Prostate gland (tissue), 2 donors: ENCODE measurements around the gene CKAP2L. TPM values are rescaled to one million over a fixed set of nuclear protein-coding genes. Genes with fewer than 3 reads are reported as not detected.

Experiments used
- DNase-seq: peaks from one replicate; pipeline ENCODE4 v3.0.0-alpha.2; 2019; ENCODE audit warnings: low spot score
- H3K27ac ChIP-seq, 2 donors: fragments of 200-600 bp; sonication (generic); 2 replicates each; pipeline ENCODE4 v1.5.1; 2017 to 2019
- H3K27me3 ChIP-seq: fragments of 200-600 bp; sonication (generic); replicated peaks from 2 replicates; pipeline ENCODE4 v1.5.1; 2019; ENCODE audit not compliant: insufficient read depth
- H3K36me3 ChIP-seq, 2 donors: fragments of 200-600 bp; sonication (generic); 1 replicate in 1 of 2; 2 replicates in 1 of 2; pipeline versions ENCODE4 v1.5.1 to v1.8.1; 2017 to 2019
- H3K4me1 ChIP-seq: fragments of 200-600 bp; sonication (generic); replicated peaks from 2 replicates; pipeline ENCODE4 v1.5.1; 2019
- H3K4me3 ChIP-seq, 2 donors: fragments of 200-600 bp; sonication (generic); 2 replicates each; pipeline ENCODE4 v1.5.1; 2017 to 2019
- H3K9me3 ChIP-seq: fragments of 200-600 bp; sonication (generic); 2 replicates; pipeline ENCODE4 v1.5.1; 2017
- CTCF ChIP-seq, 4 experiments: fragments of 200-600 bp in 2 of 4; fragments of 450-650 bp in 2 of 4; sonication (generic) in 2 of 4; IDR thresholded peaks; 1 replicate in 3 of 4; 2 replicates in 1 of 4; pipeline ENCODE4 v1.5.1; 2016 to 2019; ENCODE audit warnings: antibody characterized with exemption in 4 of 4, mild to moderate bottlenecking in 2 of 4, moderate library complexity in 2 of 4
- POLR2A ChIP-seq: fragments of 450-650 bp; IDR thresholded peaks from one replicate; pipeline ENCODE4 v1.6.1; 2016; ENCODE audit warnings: antibody characterized with exemption, mild to moderate bottlenecking
- POLR2AphosphoS5 ChIP-seq: sonication (generic); formaldehyde crosslinking; IDR thresholded peaks from one replicate; pipeline ENCODE4 v1.6.1; 2017; ENCODE audit warnings: antibody characterized with exemption
- WGBS: methylation state at CpG from one replicate; pipeline ENCODE4 v1.1.5; 2018; 5-methylcytosine and 5-hydroxymethylcytosine counted together
- intact Hi-C: fragments of 100-400 bp; cut with DNase I; formaldehyde crosslinking; loops from one replicate; pipeline ENCODE4 v1.14.2; 2022
- total RNA-seq, 2 donors: library from RNA; depleted of rRNA; stranded (reverse); fragments of >200 nt; gene quantifications; one replicate each; pipeline ENCODE4 v1.1.0, GENCODE V29; 2016

Gene CKAP2L
- total RNA-seq, 2 donors from 2014 or later = 0.23 to 3.1 TPM

DNA sequence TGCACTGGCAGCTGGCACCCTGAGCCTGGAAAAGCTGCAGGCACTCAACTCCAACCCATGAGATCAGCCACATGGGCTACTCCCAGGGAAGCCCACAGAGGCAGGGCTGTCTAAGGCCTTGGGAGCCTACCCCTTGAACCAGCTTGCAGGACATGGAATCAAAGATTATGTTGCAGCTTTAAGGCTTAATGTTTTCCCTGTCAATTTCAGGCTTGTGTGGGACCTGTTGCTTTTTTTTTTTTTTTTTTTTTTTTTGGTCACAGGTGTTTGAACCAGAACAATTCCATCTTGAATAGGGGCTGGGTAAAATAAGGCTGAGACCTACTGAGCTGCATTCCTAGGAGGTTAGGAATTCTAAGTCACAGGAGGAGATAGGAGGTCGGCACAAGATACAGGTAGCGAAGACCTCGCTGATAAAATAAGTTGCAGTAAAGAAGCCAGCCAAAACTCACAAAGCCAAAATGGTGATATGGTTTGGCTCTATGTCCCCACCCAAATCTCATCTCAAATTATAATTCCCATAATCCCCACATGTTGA, 27.4 kb upstream of the CKAP2L start:
- H3K4me1 ChIP-seq = no peaks in the 10 kb centered on the region
- H3K9me3 ChIP-seq = no peaks in the 10 kb centered on the region
- no peaks in the 10 kb centered on the region for H3K36me3 ChIP-seq
- no peak overlapping the region for H3K4me3 ChIP-seq
- no peak for DNase-seq
- TF ChIP-seq POLR2AphosphoS5 (no peak), POLR2A (no peak), CTCF (IDR thresholded peaks at IDR 0.05) (no peak)
- H3K27me3 ChIP-seq = no peaks in the 10 kb centered on the region
- WGBS = 95% methylated on average over 3 of the region's 3 CpGs
- intact Hi-C loops = no loop called here
- no peak overlapping the region for H3K27ac ChIP-seq

DNA sequence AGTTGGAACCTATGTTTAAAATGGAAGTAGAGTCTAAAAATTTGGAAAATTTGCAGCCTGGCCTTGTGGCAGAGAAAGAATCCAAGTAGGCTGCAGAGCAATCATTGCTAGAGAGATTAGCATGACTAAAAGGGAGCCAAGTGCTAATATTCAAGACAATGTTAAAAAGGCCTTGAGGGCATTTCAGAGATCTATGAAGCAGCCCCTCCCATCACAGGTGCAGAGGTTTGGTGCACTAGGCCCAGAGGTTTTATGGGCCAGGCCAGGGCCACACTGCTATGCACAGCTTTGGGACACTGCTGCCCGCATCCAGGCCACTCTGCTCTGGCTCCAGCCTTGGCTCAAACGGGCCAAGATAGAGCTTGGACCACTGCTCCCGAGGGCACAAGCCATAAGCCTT, 26.6 kb upstream of the CKAP2L start:
- intact Hi-C loops = no loop called here
- Histone ChIP-seq H3K27me3 (no peaks in the 10 kb centered on the region), H3K36me3 (no peaks in the 10 kb centered on the region), H3K4me3 (no peak overlapping the region), H3K27ac (no peak overlapping the region), H3K4me1 (no peaks in the 10 kb centered on the region), H3K9me3 (no peaks in the 10 kb centered on the region)
- TF ChIP-seq POLR2AphosphoS5 (no peak), POLR2A (no peak), CTCF (IDR thresholded peaks at IDR 0.05) (no peak)
- 100% methylated on average over 3 of the region's 3 CpGs for WGBS
- no peak for DNase-seq

DNA sequence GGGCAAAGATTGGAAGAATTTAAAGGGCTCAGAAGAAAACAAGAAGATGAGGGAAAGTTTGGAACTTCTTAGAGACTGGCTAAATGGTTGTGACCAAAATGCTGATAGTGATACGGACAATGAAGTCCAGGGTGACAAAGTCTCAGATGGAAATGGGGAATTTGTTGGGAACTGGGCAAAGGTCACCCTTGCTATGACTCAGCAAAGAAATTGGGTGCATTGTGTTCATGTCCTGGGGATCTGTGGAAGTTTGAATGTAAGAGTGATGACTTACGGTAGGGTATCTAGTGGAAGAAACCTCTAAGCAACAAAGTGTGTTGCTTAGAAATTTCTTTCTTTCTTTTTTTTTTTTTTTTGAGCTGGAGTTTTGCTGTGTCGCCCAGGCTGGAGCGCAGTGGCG, 25.9 kb upstream of the CKAP2L start:
- Histone ChIP-seq H3K27me3 (no peaks in the 10 kb centered on the region), H3K27ac (no peak overlapping the region), H3K9me3 (no peaks in the 10 kb centered on the region), H3K4me1 (no peaks in the 10 kb centered on the region), H3K4me3 (no peak overlapping the region), H3K36me3 (no peaks in the 10 kb centered on the region)
- TF ChIP-seq POLR2AphosphoS5 (no peak), POLR2A (no peak)
- DNase-seq = no peak
- 98% methylated on average over 5 of the region's 5 CpGs for WGBS
- intact Hi-C loops = no loop called here

DNA sequence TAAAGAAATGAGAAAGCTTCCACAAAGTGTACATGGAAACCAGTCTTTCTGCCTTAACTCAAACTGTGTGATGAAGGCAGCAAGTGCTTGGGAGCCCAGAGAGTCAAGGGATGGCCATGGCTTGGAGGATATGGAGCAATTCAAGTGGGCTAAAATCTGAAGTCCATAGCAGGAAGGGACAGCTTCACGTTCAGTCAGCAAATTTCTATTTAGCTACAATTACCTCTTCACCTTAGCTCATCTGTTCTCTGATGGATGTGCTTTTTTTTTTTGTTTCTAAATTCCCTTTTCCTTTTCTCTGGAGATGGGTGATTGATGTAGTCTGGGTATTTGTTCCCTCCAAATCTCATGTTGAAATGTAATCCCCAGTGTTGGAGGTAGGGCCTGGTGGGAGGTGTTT, 24.8 kb upstream of the CKAP2L start:
- H3K36me3 ChIP-seq = no peaks in the 10 kb centered on the region
- no peak for DNase-seq
- no peak overlapping the region for H3K27ac ChIP-seq
- TF ChIP-seq CTCF (IDR thresholded peaks at IDR 0.05) = no peak
- no peaks in the 10 kb centered on the region for H3K9me3 ChIP-seq
- no peaks in the 10 kb centered on the region for H3K27me3 ChIP-seq
- 90% methylated on average over 1 of the region's 1 CpG for WGBS
- intact Hi-C loops = no loop called here
- no peak overlapping the region for H3K4me3 ChIP-seq
- no peaks in the 10 kb centered on the region for H3K4me1 ChIP-seq

DNA sequence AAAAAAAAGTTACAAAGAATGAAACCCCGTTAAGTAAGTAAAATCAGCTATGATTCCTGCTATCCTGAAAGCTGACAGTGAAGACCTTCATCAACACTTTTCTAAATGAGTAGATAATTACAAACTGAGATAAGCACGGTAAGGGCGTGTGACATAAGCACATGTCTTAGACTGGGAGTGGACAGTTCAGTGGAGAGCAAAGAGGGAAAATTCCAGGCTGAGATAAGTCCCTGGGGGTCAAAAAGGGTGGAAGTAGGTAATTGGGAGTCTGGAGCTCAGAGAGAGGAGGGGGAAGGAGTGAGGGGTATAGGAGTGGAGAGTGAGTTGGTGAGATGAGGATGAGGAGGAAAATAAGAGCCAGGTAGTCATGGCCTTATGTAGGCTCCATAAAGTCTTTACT, 24.2 kb upstream of the CKAP2L start:
- Histone ChIP-seq H3K27me3 (no peaks in the 10 kb centered on the region), H3K27ac (no peak overlapping the region), H3K4me3 (no peak overlapping the region), H3K4me1 (no peaks in the 10 kb centered on the region), H3K9me3 (no peaks in the 10 kb centered on the region), H3K36me3 (no peaks in the 10 kb centered on the region)
- DNase-seq = no peak
- intact Hi-C loops = no loop called here
- 88% methylated on average over 3 of the region's 3 CpGs for WGBS
- TF ChIP-seq POLR2A = no peak
- no peak for TF ChIP-seq POLR2AphosphoS5
- TF ChIP-seq CTCF (IDR thresholded peaks at IDR 0.05) = no peak
